Neural progenitor cell (in vitro differentiated cells): ENCODE measurements around the gene PTPRR.

Source experiments
- EZH2 ChIP-seq: fragments of 200-600 bp; sonication (generic); IDR thresholded peaks from 2 replicates; pipeline ENCODE4 v1.6.1; 2017; ENCODE audit warnings: antibody characterized with exemption, mild to moderate bottlenecking, moderate library complexity
- EZH2phosphoT487 ChIP-seq: fragments of 200-600 bp; sonication (generic); IDR thresholded peaks from 2 replicates; pipeline ENCODE4 v1.6.1; 2017; ENCODE audit warnings: antibody characterized with exemption
- TF ChIP-seq, protein P1 (sequence below): fragments of 200-600 bp; sonication (generic); IDR thresholded peaks from 2 replicates; pipeline ENCODE4 v1.5.1; 2017; ENCODE audit warnings: antibody characterized with exemption, mild to moderate bottlenecking

DNA sequence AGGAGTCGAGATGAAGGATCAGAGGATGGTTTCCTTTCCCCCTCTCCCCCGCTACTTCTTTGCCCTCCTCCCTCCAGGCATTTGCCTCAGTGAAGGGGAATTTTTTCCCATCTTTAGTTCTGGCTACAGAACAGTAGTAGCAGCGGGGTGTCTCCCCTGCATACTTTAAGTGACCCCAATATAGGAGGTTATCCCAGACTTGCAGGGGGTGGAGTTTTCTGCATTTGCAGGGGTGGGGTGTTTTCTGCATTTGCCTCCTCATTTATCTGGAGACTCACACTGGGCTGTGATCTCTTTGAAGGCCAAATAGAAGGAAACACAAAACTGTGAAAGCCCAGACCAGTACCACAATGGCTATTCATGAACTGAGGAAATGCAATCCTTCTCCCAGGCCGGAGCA lies 303.1 kb downstream of the PTPRR start:
- TF ChIP-seq, protein P1, sequence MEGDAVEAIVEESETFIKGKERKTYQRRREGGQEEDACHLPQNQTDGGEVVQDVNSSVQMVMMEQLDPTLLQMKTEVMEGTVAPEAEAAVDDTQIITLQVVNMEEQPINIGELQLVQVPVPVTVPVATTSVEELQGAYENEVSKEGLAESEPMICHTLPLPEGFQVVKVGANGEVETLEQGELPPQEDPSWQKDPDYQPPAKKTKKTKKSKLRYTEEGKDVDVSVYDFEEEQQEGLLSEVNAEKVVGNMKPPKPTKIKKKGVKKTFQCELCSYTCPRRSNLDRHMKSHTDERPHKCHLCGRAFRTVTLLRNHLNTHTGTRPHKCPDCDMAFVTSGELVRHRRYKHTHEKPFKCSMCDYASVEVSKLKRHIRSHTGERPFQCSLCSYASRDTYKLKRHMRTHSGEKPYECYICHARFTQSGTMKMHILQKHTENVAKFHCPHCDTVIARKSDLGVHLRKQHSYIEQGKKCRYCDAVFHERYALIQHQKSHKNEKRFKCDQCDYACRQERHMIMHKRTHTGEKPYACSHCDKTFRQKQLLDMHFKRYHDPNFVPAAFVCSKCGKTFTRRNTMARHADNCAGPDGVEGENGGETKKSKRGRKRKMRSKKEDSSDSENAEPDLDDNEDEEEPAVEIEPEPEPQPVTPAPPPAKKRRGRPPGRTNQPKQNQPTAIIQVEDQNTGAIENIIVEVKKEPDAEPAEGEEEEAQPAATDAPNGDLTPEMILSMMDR, result no peak
- TF ChIP-seq EZH2 (no peak), EZH2phosphoT487 (no peak)
